ENCODE results near the gene RNF150. TPM values are rescaled to one million over a fixed set of nuclear protein-coding genes. Genes with fewer than 3 reads are reported as not detected.
"Not testable (repeated sequence)": the region's sequence is repeated elsewhere in the genome, so short reads cannot be mapped to it uniquely, and the experiment has no call there.

The RNF150 gene
- total RNA-seq, 1 donor from 2014 or later, result 3.3 TPM

DNA sequence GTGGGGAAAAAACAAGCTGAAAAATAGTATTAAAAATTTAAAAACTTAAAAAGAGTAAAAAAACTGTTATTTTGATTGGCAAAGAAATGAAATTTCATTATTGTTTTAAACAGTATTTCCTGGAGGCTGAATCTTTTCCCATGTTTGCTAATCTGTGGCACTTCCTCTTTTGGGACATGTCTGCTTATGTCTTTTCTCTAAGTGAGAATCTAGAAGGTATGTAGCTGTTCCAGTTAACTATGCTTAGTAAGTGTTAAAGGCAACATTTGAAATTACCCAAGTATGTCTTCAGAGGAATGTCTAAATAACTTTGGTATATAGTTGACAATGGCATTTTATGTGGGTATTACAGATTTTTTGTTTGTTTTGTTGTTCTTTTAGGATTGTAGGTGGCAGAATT is 295.5 kb downstream of the RNF150 start:
- Histone ChIP-seq H3K27ac (no peak overlapping the region), H3K4me3 (no peak overlapping the region), H3K4me1 (no peaks in the 10 kb centered on the region), H3K27me3 (ENCODE audit: low read depth) (no peaks in the 10 kb centered on the region), H3K9me3 (no peaks in the 10 kb centered on the region), H3K36me3 (no peaks in the 10 kb centered on the region)
- ATAC-seq (no peak), DNase-seq (no peak)
- TF ChIP-seq, protein P1, sequence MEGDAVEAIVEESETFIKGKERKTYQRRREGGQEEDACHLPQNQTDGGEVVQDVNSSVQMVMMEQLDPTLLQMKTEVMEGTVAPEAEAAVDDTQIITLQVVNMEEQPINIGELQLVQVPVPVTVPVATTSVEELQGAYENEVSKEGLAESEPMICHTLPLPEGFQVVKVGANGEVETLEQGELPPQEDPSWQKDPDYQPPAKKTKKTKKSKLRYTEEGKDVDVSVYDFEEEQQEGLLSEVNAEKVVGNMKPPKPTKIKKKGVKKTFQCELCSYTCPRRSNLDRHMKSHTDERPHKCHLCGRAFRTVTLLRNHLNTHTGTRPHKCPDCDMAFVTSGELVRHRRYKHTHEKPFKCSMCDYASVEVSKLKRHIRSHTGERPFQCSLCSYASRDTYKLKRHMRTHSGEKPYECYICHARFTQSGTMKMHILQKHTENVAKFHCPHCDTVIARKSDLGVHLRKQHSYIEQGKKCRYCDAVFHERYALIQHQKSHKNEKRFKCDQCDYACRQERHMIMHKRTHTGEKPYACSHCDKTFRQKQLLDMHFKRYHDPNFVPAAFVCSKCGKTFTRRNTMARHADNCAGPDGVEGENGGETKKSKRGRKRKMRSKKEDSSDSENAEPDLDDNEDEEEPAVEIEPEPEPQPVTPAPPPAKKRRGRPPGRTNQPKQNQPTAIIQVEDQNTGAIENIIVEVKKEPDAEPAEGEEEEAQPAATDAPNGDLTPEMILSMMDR (IDR thresholded peaks at IDR 0.05), result no peak
- intact Hi-C loops (cut with DNase I), result no loop called here

DNA sequence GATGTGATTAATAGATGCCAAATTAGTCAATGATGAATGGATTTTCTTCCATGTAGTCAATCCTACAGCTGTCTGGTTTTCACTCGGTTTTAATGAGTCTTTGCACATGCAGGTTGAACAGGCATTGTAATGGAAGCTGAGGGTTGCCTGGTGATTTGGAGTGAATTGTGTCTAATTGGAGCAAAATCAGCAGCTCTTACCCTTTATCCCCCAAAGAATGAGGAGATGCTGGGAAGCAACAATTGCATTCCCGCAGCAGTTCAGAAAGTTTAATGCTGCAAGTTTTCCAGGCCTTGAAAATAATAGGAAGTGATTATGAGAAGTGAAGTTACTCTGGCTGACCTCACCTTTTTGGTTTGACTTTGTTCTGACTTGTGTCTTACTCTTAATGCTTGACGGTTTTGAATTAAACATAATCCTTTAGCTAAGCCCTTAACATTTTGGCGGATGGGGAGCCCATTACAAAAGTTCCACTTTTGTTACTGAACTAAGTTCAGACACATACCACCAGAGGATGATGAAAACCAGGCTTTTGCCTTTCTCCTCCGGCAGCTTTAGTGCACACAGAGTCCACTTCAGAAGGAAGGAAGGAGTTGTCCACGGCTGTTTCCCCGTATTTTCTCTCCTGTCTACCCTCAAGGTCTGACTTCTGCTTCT is 298.3 kb downstream of the RNF150 start:
- ATAC-seq (no peak), DNase-seq (no peak)
- H3K4me1 ChIP-seq, result no peaks in the 10 kb centered on the region
- H3K4me3 ChIP-seq, result no peak overlapping the region
- H3K36me3 ChIP-seq, result no peaks in the 10 kb centered on the region
- TF ChIP-seq, protein P1 (IDR thresholded peaks at IDR 0.05), result no peak
- H3K27me3 ChIP-seq (ENCODE audit: low read depth), result no peaks in the 10 kb centered on the region
- H3K27ac ChIP-seq, result no peak overlapping the region
- intact Hi-C loops (cut with DNase I), result no loop called here
- H3K9me3 ChIP-seq, result no peaks in the 10 kb centered on the region

DNA sequence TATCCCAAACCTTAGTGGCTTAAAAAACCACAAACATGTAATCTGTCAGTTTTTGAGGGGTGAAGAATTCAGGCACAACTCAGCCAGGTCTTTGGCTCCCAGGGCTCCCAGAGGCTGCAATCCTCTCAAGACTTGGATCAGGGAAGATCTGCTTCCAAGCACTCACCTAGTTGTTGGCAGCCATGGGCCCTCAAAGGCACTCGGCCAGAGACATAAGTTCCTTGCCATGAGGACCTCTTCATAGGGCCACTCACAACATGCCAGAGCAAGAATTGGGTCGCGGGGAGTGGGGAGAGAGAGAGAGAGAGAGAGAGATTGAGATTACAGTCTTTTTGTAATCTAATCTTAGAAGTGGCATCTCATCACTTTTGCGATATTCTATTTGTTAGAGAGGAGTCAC is 300.0 kb downstream of the RNF150 start:
- H3K4me1 ChIP-seq, result no peaks in the 10 kb centered on the region
- DNase-seq (peak; percentile 60), ATAC-seq (peak; percentile 29 to 48)
- TF ChIP-seq, protein P1 (IDR thresholded peaks at IDR 0.05), result no peak
- H3K36me3 ChIP-seq, result no peaks in the 10 kb centered on the region
- no peaks in the 10 kb centered on the region for H3K9me3 ChIP-seq
- H3K27ac ChIP-seq, result no peak overlapping the region
- H3K27me3 ChIP-seq (ENCODE audit: low read depth), result no peaks in the 10 kb centered on the region
- H3K4me3 ChIP-seq, result no peak overlapping the region
- intact Hi-C loops (cut with DNase I), result no loop called here

DNA sequence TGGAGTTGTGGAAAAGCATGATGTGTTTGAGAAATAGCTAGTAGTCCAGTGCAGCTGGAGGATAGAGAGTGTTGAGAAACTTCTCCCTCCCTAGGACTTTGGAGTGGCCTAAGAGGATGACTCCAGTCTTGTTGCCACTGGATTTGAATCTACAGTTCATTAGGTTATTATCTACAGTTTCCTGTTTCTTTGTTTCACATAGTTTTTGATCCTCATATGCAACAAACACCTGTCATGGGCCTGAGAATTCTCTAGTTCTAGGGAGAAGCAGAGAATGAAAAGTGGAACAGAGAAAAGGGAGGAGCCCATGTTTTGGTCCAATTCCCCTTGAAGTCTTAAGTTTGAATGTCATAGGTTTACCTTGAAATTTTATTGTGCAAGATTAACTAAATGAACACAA is 303.4 kb downstream of the RNF150 start:
- H3K9me3 ChIP-seq, result no peaks in the 10 kb centered on the region
- ATAC-seq (no peak), DNase-seq (no peak)
- intact Hi-C loops (cut with DNase I), result no loop called here
- no peak overlapping the region for H3K27ac ChIP-seq
- no peaks in the 10 kb centered on the region for H3K4me1 ChIP-seq
- no peaks in the 10 kb centered on the region for H3K27me3 ChIP-seq (ENCODE audit: low read depth)
- TF ChIP-seq, protein P1 (IDR thresholded peaks at IDR 0.05), result no peak
- H3K36me3 ChIP-seq, result no peaks in the 10 kb centered on the region
- no peak overlapping the region for H3K4me3 ChIP-seq

DNA sequence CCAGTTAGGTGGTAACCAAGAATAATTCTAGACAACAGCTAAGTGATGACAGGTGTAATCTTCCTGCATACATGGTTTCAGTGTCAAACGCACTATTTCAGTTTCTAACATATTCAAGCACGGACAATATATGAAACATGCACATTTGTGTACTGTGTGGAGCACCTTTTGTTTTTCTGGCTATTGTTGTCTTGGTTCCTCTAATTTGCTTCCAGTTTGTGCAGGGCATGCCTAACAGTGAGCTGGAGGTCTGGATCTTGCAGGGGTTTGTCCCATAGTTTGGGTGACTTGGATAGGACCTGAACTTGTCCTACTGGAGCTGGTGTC is 306.6 kb downstream of the RNF150 start:
- Histone ChIP-seq H3K27me3 (ENCODE audit: low read depth) (no peaks in the 10 kb centered on the region), H3K4me1 (no peaks in the 10 kb centered on the region), H3K4me3 (no peak overlapping the region), H3K36me3 (no peaks in the 10 kb centered on the region), H3K9me3 (no peaks in the 10 kb centered on the region), H3K27ac (no peak overlapping the region)
- intact Hi-C loops (cut with DNase I), result no loop called here
- DNase-seq, result no peak
- ATAC-seq, result no peak
- TF ChIP-seq, protein P1 (IDR thresholded peaks at IDR 0.05), result no peak

DNA sequence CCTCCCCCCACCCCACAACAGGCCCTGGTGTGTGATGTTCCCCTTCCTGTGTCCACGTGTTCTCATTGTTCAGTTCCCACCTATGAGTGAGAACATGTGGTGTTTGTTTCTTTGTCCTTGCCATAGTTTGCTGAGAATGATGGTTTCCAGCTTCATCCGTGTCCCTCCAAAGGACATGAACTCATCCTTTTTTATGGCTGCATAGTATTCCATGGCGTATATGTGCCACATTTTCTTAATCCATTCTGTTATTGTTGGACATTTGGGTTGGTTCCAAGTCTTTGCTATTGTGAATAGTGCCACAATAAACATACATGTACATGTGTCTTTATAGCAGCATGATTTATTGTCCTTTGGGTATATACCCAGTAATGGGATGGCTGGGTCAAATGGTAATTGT is 312.7 kb downstream of the RNF150 start:
- DNase-seq; H3K36me3 ChIP-seq; ATAC-seq; H3K27ac ChIP-seq; H3K27me3 ChIP-seq (ENCODE audit: low read depth); H3K9me3 ChIP-seq; H3K4me1 ChIP-seq; H3K4me3 ChIP-seq; intact Hi-C loops (cut with DNase I): not testable (repeated sequence)

Measured in lower lobe of right lung (tissue), 2 donors.